Measurements from ENCODE around the gene GRPEL1.

Gene GRPEL1

GRCh38 chr4:7041801-7042502, 25.9 kb downstream of the GRPEL1 start:
- Histone ChIP-seq H3K4me3 (replicated peaks; ENCODE audit: insufficient read depth, low read length) (peak overlapping the region; percentile 90), H3K27me3 (ENCODE audit: insufficient read depth, poor library complexity, severe bottlenecking) (no peaks in the 10 kb centered on the region), H3K27ac (replicated peaks) (no peak overlapping the region)
- peak in 1 of 2 experiments; percentile 72 for DNase-seq (ENCODE audit: low read depth in 1 of 2, low spot score in 1 of 2)
- TF ChIP-seq POLR2AphosphoS5 (IDR thresholded peaks at IDR 0.05; ENCODE audit: low read depth) (no peak), GABPA (IDR thresholded peaks at IDR 0.05; ENCODE audit: low read depth) (no peak), CTCF (IDR thresholded peaks at IDR 0.05; ENCODE audit: insufficient read depth, low read length) (no peak), REST (IDR thresholded peaks at IDR 0.05; ENCODE audit: insufficient replicate concordance, low read depth) (no peak), SPI1 (IDR thresholded peaks at IDR 0.05; ENCODE audit: borderline replicate concordance, low read depth) (no peak)

GRCh38 chr4:7041246-7041645, 26.6 kb downstream of the GRPEL1 start:
- TF ChIP-seq GABPA (IDR thresholded peaks at IDR 0.05; ENCODE audit: low read depth) (no peak), SPI1 (IDR thresholded peaks at IDR 0.05; ENCODE audit: borderline replicate concordance, low read depth) (no peak), POLR2AphosphoS5 (IDR thresholded peaks at IDR 0.05; ENCODE audit: low read depth) (no peak), REST (IDR thresholded peaks at IDR 0.05; ENCODE audit: insufficient replicate concordance, low read depth) (no peak), CTCF (IDR thresholded peaks at IDR 0.05; ENCODE audit: insufficient read depth, low read length) (no peak)
- Histone ChIP-seq H3K4me3 (replicated peaks; ENCODE audit: insufficient read depth, low read length) (no peak overlapping the region), H3K27me3 (ENCODE audit: insufficient read depth, poor library complexity, severe bottlenecking) (no peaks in the 10 kb centered on the region), H3K27ac (replicated peaks) (no peak overlapping the region)
- DNase-seq (ENCODE audit: low read depth in 1 of 2, low spot score in 1 of 2) = no peak

- no peak for DNase-seq (ENCODE audit: low read depth in 1 of 2, low spot score in 1 of 2)
- Histone ChIP-seq H3K4me3 (replicated peaks; ENCODE audit: insufficient read depth, low read length) (no peak overlapping the region), H3K27me3 (ENCODE audit: insufficient read depth, poor library complexity, severe bottlenecking) (no peaks in the 10 kb centered on the region), H3K27ac (replicated peaks) (no peak overlapping the region)
- TF ChIP-seq GABPA (IDR thresholded peaks at IDR 0.05; ENCODE audit: low read depth) (no peak), SPI1 (IDR thresholded peaks at IDR 0.05; ENCODE audit: borderline replicate concordance, low read depth) (peak; percentile 53)
These were observed 27.1 kb downstream of the GRPEL1 start for GRCh38 chr4:7040765-7041164.

GRCh38 chr4:7037425-7037824, 30.4 kb downstream of the GRPEL1 start:
- no peaks in the 10 kb centered on the region for H3K27me3 ChIP-seq (ENCODE audit: insufficient read depth, poor library complexity, severe bottlenecking)
- H3K27ac ChIP-seq (replicated peaks) = no peak overlapping the region
- TF ChIP-seq POLR2AphosphoS5 (IDR thresholded peaks at IDR 0.05; ENCODE audit: low read depth) (no peak), GABPA (IDR thresholded peaks at IDR 0.05; ENCODE audit: low read depth) (no peak), REST (IDR thresholded peaks at IDR 0.05; ENCODE audit: insufficient replicate concordance, low read depth) (no peak), SPI1 (IDR thresholded peaks at IDR 0.05; ENCODE audit: borderline replicate concordance, low read depth) (no peak), CTCF (IDR thresholded peaks at IDR 0.05; ENCODE audit: insufficient read depth, low read length) (no peak)
- H3K4me3 ChIP-seq (replicated peaks; ENCODE audit: insufficient read depth, low read length) = no peak overlapping the region
- DNase-seq (ENCODE audit: low read depth in 1 of 2, low spot score in 1 of 2) = no peak

Data from HL-60 (cell line).